ENCODE results near the gene LCTL.

LCTL gene

GRCh38 chr15:66587020-66587419 lies 21.2 kb upstream of the LCTL start:
- DNase-seq (ENCODE audit: extremely low read depth, low read depth), result no peak
- TF ChIP-seq, protein P1, sequence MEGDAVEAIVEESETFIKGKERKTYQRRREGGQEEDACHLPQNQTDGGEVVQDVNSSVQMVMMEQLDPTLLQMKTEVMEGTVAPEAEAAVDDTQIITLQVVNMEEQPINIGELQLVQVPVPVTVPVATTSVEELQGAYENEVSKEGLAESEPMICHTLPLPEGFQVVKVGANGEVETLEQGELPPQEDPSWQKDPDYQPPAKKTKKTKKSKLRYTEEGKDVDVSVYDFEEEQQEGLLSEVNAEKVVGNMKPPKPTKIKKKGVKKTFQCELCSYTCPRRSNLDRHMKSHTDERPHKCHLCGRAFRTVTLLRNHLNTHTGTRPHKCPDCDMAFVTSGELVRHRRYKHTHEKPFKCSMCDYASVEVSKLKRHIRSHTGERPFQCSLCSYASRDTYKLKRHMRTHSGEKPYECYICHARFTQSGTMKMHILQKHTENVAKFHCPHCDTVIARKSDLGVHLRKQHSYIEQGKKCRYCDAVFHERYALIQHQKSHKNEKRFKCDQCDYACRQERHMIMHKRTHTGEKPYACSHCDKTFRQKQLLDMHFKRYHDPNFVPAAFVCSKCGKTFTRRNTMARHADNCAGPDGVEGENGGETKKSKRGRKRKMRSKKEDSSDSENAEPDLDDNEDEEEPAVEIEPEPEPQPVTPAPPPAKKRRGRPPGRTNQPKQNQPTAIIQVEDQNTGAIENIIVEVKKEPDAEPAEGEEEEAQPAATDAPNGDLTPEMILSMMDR (IDR thresholded peaks at IDR 0.05; ENCODE audit: low read depth, low read length, missing control alignments), result no peak

DNA sequence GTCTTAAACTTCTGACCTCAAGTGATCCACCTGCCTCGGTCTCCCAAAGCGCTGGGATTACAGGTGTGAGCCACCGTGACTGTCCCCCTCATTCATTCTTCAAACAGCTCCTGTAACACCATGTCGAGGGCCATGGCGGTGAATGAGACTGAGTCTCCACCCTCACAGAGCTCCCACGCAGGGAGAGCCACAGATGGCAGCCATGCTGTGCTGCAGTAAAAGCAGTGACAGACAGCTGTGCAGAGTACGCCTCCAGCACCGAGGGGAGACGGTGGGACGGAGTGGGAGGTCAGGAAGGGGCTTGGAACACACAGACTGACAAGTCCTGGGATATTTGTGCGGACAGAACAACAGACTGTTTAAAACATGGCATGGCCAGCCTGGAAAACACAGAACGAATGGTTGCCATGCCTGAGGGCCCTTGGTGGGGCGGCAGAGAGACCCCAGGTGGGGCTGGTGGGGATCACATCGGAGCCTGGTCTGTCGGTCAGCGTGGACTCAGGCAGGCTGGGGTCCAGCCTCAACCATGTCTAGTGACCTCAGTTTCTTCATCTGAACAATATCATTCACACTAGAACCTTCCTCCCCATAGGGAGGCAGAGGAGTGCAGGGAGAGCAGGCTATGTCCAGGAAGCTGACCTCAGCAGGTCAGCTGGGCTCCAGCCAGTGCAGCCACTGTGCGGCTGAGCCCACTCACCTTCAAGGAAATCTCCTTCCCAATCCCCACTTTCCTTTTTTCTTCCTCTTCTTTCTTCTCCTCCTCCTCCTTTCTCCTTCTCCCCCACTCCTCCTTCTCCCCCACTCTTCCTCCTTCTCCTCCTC lies 20.6 kb upstream of the LCTL start:
- TF ChIP-seq, protein P1 (IDR thresholded peaks at IDR 0.05; ENCODE audit: low read depth, low read length, missing control alignments), result no peak
- H3K4me3 ChIP-seq (replicated peaks; ENCODE audit: low read depth, low read length), result no peak overlapping the region
- no peak for DNase-seq (ENCODE audit: extremely low read depth, low read depth)

More at GRCh38 chr15:66587020-66587419, 21.2 kb upstream of the LCTL start:
- no peak overlapping the region for H3K4me3 ChIP-seq (replicated peaks; ENCODE audit: low read depth, low read length)

GRCh38 chr15:66581972-66582537 lies 16.3 kb upstream of the LCTL start:
- H3K4me3 ChIP-seq (replicated peaks; ENCODE audit: low read depth, low read length), result no peak overlapping the region
- DNase-seq (ENCODE audit: extremely low read depth, low read depth), result no peak
- TF ChIP-seq, protein P1 (IDR thresholded peaks at IDR 0.05; ENCODE audit: low read depth, low read length, missing control alignments), result no peak

GRCh38 chr15:66580643-66581042 lies 14.8 kb upstream of the LCTL start:
- no peak overlapping the region for H3K4me3 ChIP-seq (replicated peaks; ENCODE audit: low read depth, low read length)
- no peak for DNase-seq (ENCODE audit: extremely low read depth, low read depth)
- TF ChIP-seq, protein P1 (IDR thresholded peaks at IDR 0.05; ENCODE audit: low read depth, low read length, missing control alignments), result no peak

- H3K4me3 ChIP-seq (replicated peaks; ENCODE audit: low read depth, low read length), result no peak overlapping the region
- TF ChIP-seq, protein P1 (IDR thresholded peaks at IDR 0.05; ENCODE audit: low read depth, low read length, missing control alignments), result no peak
- DNase-seq (ENCODE audit: extremely low read depth, low read depth), result peak; percentile 37
These were observed 12.6 kb upstream of the LCTL start for GRCh38 chr15:66578286-66578875.

DNA sequence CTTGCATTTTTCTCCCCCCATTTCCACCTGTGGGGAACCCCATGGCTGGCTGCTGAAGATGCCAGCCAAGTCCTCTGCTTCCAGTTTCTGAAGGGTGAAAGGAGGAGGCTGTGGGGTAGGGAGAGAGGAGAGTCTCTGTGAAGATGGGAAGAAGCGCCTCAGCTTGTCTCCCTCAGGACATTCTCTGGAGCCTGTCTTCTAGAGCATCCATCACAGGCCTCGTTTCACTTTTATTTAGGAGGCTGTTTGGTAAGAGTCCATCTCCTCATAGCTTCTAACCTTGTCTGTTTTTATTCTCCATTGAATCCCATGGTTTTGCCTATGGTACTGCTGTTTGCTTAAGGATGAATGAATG lies 8.8 kb upstream of the LCTL start:
- DNase-seq (ENCODE audit: extremely low read depth, low read depth), result no peak
- TF ChIP-seq, protein P1 (IDR thresholded peaks at IDR 0.05; ENCODE audit: low read depth, low read length, missing control alignments), result no peak
- no peak overlapping the region for H3K4me3 ChIP-seq (replicated peaks; ENCODE audit: low read depth, low read length)
